HG02981 (cell line): ENCODE results near the gene NCAM1.

Experiments
- ATAC-seq: cut with Tn5 transposase; IDR thresholded peaks from one replicate; pipeline ENCODE4 v1.9.1; 2021; ENCODE audit warnings: mild to moderate bottlenecking, moderate library complexity; ENCODE audit not compliant: unreplicated experiment

NCAM1 gene

GRCh38 chr11:112967082-112967481 lies 5.9 kb downstream of the NCAM1 start:
- ATAC-seq, result no peak

GRCh38 chr11:112968941-112969713 lies 7.9 kb downstream of the NCAM1 start:
- no peak for ATAC-seq

- ATAC-seq, result no peak
These were observed 10.0 kb downstream of the NCAM1 start for GRCh38 chr11:112971195-112971594.

- no peak for ATAC-seq
These were observed 10.6 kb downstream of the NCAM1 start for GRCh38 chr11:112971827-112972226.

- ATAC-seq, result no peak
These were observed 11.4 kb downstream of the NCAM1 start for GRCh38 chr11:112972399-112973145.

- no peak for ATAC-seq
These were observed 13.8 kb downstream of the NCAM1 start for GRCh38 chr11:112975051-112975450.

- no peak for ATAC-seq
These were observed 14.3 kb downstream of the NCAM1 start for GRCh38 chr11:112975493-112975892.

- ATAC-seq, result no peak
These were observed 16.5 kb downstream of the NCAM1 start for GRCh38 chr11:112977755-112978154.

GRCh38 chr11:112983887-112984286 lies 22.7 kb downstream of the NCAM1 start:
- no peak for ATAC-seq

- ATAC-seq, result no peak
These were observed 28.0 kb downstream of the NCAM1 start for GRCh38 chr11:112989198-112989597.

- no peak for ATAC-seq
These were observed 32.6 kb downstream of the NCAM1 start for GRCh38 chr11:112993808-112994207.

- no peak for ATAC-seq
These were observed 34.3 kb downstream of the NCAM1 start for GRCh38 chr11:112995423-112996090.

GRCh38 chr11:112996994-112997393 lies 35.8 kb downstream of the NCAM1 start:
- ATAC-seq, result no peak

- no peak for ATAC-seq
These were observed 36.7 kb downstream of the NCAM1 start for GRCh38 chr11:112997857-112998466.

GRCh38 chr11:112999520-112999919 lies 38.3 kb downstream of the NCAM1 start:
- no peak for ATAC-seq

- no peak for ATAC-seq
These were observed 40.5 kb downstream of the NCAM1 start for GRCh38 chr11:113001709-113002108.

GRCh38 chr11:113006896-113007445 lies 45.8 kb downstream of the NCAM1 start:
- ATAC-seq, result no peak

- ATAC-seq, result no peak
These were observed 53.3 kb downstream of the NCAM1 start for GRCh38 chr11:113014262-113015097.

- no peak for ATAC-seq
These were observed 53.9 kb downstream of the NCAM1 start for GRCh38 chr11:113015098-113015455.

GRCh38 chr11:113016905-113017304 lies 55.7 kb downstream of the NCAM1 start:
- ATAC-seq, result no peak
